Upper lobe of left lung (tissue), 4 donors: ENCODE measurements around the gene CREBL2.

Experiments used
- EP300 ChIP-seq, 4 donors: sonication (generic); formaldehyde crosslinking; IDR thresholded peaks; one replicate each; pipeline ENCODE4 v1.5.1; 2017; ENCODE audit warnings: antibody characterized with exemption in 4 of 4, control low read depth in 2 of 4
- POLR2A ChIP-seq, 4 donors: fragments of 450-650 bp; IDR thresholded peaks; one replicate each; pipeline ENCODE4 v1.5.1; 2016 to 2017; ENCODE audit warnings: antibody characterized with exemption in 4 of 4, mild to moderate bottlenecking in 2 of 4
- POLR2AphosphoS5 ChIP-seq, 2 donors: sonication (generic); formaldehyde crosslinking; IDR thresholded peaks; one replicate each; pipeline ENCODE4 v1.5.1; 2017; ENCODE audit warnings: antibody characterized with exemption in 2 of 2
- TF ChIP-seq, protein P1 (sequence below), 6 experiments: fragments of 450-650 bp in 4 of 6; fragments of 200-600 bp in 2 of 6; sonication (generic) in 2 of 6; IDR thresholded peaks; one replicate each; pipeline ENCODE4 v1.5.1; 2016 to 2019; ENCODE audit warnings: antibody characterized with exemption in 6 of 6

DNA sequence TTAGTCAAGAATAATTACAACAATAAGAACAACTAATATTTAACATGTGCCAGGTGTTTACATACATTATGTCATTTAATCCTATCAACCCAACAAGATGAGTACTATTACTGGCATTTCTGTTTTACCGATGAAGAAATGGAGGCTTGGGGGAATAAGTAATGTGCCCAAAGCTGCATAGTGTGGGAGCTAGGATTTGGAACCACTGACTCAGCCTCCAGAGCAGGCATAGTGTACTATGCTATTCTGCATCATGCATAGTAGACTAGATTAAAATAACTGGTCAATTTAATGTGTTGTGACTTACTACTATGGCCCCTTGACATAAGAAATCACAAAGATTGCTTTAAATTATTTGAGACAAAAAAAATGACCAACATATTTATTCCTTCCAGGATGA lies 74.8 kb downstream of the CREBL2 start:
- TF ChIP-seq, protein P1, sequence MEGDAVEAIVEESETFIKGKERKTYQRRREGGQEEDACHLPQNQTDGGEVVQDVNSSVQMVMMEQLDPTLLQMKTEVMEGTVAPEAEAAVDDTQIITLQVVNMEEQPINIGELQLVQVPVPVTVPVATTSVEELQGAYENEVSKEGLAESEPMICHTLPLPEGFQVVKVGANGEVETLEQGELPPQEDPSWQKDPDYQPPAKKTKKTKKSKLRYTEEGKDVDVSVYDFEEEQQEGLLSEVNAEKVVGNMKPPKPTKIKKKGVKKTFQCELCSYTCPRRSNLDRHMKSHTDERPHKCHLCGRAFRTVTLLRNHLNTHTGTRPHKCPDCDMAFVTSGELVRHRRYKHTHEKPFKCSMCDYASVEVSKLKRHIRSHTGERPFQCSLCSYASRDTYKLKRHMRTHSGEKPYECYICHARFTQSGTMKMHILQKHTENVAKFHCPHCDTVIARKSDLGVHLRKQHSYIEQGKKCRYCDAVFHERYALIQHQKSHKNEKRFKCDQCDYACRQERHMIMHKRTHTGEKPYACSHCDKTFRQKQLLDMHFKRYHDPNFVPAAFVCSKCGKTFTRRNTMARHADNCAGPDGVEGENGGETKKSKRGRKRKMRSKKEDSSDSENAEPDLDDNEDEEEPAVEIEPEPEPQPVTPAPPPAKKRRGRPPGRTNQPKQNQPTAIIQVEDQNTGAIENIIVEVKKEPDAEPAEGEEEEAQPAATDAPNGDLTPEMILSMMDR (IDR thresholded peaks at IDR 0.05) = no peak
- no peak for TF ChIP-seq POLR2AphosphoS5 (IDR thresholded peaks at IDR 0.05)
- TF ChIP-seq POLR2A (IDR thresholded peaks at IDR 0.05) = no peak
- no peak for TF ChIP-seq EP300 (IDR thresholded peaks at IDR 0.05)
